Stimulated activated CD4-positive, alpha-beta T cell treated with anti-CD3 and anti-CD28 coated beads, TNF-alpha, amount 100 ng/mL, for 4 hours (primary cell): ENCODE measurements around the gene CD86.
"Not testable (repeated sequence)": the region's sequence is repeated elsewhere in the genome, so short reads cannot be mapped to it uniquely, and the experiment has no call there.

Experiments used
- DNase-seq, 3 experiments: peaks; one replicate each; pipeline ENCODE4 v3.0.0-alpha.2; 2020; ENCODE audit warnings: low read depth in 3 of 3

Gene CD86, protein sequence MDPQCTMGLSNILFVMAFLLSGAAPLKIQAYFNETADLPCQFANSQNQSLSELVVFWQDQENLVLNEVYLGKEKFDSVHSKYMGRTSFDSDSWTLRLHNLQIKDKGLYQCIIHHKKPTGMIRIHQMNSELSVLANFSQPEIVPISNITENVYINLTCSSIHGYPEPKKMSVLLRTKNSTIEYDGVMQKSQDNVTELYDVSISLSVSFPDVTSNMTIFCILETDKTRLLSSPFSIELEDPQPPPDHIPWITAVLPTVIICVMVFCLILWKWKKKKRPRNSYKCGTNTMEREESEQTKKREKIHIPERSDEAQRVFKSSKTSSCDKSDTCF

DNA sequence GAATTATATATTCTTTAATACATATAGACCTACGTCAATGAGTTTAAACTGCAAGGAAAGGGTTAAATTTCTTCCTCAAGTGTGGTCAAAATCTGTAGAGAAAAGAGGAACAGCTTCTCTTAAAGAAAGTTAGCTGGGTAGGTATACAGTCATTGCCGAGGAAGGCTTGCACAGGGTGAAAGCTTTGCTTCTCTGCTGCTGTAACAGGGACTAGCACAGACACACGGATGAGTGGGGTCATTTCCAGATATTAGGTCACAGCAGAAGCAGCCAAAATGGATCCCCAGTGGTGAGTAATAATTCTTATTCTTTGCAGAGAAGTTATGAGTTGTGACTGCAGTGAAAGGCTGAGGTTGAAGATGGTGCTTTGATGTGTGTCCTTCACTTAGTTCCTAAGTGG is at the start of gene CD86:
Gene CD86, plus strand, starts transcription at position 148 of the 400 bp plus-strand sequence. Its CDS starts 128 bp downstream, at position 276.
- DNase-seq: no peak

DNA sequence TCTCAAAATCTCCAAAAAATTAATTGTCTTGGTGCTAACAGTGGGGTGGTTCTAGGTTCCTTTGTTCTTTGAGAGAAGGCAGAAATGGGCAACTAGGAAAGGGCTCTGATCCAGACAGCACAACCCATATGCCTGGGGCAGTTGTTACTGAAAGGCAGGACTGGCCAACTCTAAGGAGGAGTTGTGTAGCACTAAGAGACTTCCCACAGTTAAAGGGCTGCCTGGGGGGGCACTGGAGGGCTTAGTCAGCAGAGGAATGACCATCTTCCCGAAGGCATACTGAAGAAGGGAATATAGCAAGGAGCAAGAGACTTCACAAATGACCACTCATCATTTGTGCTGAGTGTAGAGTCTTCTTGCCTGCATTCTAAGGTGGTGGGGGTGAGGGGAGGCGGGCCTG is 48.9 kb upstream of the CD86 start:
- no peak for DNase-seq

DNA sequence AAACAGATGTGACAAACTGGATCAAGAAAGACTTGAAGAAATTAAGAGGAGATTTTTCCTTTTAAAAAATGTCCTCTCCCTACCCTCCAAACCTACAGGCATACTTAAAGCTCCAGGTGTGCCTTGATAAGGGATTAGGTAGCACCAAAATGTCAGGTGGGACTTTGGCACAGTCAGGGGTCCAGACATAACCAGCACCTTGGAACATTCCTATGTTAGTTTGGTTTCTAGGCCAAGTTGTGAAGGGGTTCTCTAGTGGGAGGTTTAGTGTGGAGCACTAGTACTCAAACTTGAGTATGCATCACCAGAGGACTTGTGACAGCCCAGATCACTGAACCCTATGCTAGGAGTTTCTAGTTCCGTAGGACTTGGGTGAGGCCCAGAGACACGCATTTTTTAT is 47.0 kb upstream of the CD86 start:
- no peak for DNase-seq

DNA sequence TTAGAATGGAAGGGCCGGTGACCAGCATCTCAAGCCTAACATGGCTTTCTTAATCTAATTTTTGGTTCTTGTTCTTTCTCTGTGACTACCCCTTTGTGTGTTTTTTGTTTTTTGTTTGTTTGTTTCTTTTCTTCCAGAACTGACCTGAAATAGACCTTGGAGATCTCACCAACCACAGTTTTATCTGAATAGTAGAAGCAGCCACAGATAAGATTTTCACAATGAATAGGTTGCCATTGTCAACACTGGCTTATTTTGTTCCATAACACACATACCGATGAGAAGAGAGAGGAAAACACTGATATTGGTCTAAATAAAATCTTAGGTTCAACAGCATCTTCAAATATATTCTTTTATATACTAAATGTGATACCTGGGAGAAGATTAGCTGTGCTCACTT is 44.7 kb upstream of the CD86 start:
- no peak for DNase-seq

DNA sequence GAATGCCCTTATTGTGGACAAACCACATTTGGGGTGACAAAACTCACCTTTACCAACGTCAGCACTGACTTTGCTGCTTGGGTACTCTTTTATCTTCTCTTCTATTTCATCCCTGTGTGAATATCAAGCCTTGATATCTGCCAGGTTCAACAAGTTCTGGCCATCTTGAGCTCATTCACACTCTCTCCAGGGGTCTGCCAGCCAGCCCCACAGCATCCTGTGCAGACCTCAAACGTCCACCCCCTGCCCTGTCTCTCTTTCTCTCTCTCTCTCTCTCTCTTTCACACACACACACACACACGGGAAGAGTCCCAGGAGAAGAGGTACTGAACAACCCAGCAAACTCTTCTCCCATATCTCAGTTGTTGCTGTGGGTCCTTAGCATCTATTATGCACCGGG is 43.8 kb upstream of the CD86 start:
- DNase-seq: no peak

DNA sequence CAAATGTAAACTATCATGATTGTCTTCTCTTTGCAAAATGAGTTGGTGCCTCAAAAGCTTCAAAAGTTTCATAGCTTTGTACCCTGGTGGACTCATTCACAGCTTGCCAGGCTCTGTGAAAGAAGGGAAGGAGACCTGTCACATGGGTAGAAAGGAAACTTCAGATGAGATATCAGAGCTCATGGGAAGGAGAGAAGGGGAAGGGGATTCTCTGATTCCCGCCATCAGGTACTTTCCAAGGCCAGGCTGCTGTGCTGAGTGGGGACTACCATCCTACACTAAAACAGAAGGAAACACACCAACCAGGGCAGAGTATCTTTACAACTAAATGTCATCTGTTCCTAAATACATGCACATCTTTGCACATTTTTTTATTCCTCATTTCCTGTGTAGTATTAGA is 42.3 kb upstream of the CD86 start:
- no peak for DNase-seq

DNA sequence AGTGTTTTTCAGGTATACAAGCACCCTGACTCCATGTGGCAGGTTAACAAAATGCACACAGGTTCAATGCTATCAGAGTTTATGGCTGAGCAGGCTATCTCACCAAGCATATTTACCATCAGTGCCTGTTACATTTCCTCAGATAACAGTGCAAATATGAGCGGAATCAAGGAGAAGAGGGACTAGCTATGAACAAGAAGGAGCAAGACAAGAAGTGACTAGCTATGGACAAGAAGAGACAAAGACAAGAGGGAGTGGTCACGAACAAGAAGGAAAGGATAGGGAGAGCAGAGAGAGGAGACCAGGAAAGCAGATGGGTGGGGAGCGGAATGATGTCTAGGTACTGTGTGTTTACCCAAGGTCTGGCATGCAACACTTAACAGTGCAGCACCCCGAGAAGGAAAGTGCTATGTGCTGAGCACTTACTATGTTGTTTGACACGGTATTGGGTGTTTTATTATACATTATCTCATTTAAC is 41.7 kb upstream of the CD86 start:
- DNase-seq: no peak

DNA sequence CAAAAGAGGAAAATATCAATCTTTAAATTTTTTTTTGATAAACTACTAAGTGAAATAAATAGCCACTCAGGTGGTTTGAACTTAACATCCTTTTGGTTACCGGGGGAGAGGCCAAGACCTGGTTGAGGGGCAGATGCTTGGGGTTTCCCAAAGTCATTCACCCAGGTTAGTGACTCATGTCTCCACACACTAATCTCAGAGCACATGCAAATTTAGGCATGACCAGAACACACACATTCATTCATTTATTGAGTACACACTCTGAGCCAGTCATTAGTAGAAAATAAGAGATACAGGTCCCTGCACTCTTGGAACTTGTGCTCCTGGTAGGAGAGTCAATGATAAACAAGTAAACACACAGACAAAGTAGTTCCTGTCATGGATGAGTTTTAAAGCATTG is 40.4 kb upstream of the CD86 start:
- DNase-seq: no peak

DNA sequence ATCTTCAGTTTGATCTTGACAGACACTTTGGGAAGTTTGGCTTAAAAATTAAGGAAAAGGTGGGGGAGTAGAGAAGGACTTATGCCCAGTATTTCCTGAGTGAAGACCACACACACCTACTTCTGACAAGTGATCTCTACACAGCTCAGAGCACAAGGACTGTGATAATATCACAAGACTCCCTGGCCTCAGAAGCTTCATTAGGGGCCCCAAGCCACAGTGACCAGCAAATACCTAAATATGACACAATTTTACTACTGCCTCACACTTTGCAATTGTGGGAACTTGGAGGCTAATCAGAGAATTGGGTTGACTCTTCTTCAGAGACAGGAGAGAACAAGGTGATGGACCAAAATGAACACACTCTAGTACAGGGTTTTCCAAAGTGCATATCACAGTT is 35.7 kb upstream of the CD86 start:
- no peak for DNase-seq

DNA sequence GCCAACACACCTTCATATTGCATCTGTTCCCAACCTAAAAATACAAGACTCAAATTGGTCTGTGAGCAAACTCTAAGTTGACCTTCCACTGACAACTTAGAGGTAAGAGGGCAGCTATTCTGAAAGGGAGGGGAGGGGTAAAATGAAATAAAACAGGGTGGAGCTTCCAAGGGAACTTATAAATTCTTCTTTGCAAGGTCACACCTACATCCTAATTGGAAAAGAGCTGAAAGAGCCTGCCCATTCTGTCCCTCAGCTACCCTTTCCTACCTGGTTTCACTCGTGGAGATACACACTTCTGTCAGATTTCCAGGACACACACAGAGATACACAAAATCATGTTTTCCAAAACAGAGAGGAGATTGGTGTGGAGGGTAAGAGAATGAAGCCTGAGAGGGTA is 34.1 kb upstream of the CD86 start:
- DNase-seq: no peak

DNA sequence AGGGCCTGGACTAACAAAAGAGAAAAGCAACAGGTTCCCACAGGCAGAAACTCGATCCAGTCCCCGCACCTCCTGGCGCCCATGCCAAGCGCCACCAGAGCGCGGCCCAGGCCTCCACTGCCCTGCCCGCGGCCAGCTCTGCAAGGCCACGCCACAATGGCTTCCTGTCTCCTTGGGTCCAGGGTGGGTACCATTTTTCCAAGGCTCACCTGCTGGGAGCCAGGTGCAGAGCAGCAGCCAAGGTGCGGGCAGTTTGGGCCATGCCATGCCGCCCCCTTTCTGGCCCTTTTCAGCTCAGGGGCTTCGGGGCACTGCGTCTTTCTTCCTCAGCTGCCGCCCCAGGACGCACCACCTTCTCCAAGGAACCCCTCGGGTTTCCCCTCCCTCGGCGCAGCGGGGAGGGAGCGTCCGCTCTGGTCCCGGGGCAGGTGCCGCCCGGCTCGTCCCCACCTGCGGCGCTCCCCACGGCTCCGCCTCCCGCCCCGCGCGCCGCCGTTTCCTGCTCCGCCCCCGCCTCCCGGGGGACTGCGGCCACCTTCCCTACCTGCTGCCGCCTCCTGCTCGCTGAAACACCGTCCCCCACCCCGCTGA is 33.3 kb upstream of the CD86 start, which contains the start of gene ILDR1:
Gene ILDR1, minus strand, starts transcription at position 437 of the 591 bp plus-strand sequence. Its CDS starts 170 bp downstream, at position 267.
- no peak for DNase-seq

DNA sequence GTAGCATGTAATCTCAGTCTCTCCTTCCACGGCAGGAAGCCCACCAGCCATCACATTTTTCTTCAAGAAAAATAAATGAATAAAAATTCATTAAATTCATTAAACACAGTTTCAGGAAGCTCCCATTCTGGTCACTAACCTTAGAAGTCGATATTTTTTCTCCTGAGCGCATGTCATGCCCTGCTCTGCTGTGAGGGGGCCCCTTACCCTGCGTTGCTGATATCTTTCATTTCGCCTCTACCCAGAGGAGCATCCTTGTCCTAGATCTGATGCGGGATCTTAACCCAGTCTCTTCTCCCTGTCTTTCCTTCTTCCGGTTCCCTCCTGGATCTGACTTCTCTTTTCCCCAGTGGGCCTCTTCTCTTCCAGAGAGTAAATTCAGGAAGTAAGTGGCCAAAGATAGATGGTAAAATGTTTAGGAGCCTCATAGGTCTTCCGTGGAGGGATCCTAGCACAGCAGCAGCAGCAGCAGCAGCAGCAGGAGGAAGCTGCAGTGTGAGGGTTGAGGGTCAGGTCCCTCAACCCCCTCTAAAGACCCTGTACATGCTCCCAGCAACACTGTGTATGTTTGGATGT is 31.7 kb upstream of the CD86 start:
- DNase-seq: no peak

DNA sequence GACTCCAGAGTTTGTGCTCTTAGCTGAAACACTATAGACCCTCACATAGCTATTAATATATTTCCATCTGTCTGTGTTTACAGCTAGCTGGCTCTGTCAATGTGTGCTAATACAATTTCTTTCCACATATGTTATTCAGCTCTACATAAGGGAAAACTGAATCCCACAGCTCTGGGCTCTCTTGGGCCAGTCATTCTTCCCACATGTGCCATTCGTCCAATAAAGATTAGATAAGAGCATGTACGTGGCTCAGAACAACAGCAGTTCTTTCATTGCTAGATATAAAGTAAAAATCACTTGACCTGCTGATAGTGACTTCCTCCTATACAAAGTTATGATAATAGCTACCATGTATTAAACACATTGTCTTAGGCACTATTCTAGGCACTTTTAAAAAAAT is 30.4 kb upstream of the CD86 start:
- no peak for DNase-seq

DNA sequence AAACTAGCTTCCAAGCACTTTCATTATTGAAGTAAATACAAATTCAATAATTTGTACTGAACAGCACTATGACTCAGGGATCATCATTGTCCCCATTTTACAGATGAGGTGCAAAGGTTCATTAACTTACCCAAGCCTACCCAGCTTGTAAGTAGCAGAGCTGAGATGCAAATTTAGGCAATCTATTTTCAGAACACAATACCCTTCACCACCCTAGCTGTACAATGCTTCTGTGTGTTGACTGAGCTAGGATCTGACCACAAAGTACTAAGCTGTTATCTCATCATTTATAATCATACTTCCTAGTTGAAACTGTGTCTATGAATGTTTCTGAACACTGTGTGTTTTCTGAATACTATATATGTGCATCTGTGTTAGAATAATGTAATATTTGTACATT is 29.9 kb upstream of the CD86 start:
- no peak for DNase-seq

DNA sequence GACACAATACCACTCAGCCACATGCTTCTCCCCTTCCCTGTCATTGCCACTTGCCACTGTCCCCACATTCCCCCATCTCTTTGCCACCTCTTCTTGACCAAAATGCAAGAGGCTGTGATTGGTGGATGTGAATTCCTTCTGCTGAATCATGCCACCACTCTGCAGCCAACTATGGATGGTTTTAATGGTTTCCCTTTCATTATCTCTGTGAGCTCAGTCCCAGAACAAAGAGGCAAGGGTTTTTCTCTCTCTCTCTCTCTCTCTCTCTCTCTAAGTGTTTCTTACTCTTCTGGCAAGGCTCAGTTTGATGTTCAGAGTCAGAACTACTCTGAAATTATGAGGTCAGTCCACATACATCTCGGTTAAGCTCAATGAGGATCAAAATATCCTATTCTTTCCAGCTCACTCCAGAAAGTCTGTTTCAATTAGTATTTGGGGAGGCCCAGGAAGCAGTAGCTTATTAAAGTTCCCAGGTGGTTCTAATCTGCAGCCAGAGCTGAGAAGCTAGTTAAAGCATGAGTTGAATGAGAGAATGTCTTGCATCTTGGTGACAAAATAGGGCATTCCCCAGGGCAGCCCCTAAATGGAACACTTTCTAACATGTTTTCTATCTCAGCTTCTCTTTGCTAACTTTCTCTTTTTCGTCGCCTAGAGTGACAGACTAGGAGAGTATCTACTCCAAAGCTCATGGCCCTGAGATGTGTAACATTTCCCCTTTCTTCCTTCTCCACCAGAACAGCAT is 24.6 kb upstream of the CD86 start:
- DNase-seq: no peak

DNA sequence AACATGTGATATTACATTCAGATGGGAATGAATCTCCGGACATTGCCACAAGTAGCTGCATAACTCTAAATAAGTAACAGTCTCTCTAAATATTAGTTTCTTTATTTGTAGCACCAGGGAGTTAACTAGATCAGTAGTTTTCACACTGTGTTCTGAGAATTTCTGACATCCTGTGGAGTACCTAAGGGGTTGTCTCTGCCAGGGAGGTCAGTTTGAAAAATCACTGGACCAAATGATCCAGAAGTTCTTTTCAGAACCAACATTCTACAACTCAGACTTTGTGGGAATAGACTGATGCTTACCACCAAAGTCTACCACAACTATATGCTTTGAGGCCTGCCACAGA is 24.1 kb upstream of the CD86 start:
- DNase-seq: no peak

DNA sequence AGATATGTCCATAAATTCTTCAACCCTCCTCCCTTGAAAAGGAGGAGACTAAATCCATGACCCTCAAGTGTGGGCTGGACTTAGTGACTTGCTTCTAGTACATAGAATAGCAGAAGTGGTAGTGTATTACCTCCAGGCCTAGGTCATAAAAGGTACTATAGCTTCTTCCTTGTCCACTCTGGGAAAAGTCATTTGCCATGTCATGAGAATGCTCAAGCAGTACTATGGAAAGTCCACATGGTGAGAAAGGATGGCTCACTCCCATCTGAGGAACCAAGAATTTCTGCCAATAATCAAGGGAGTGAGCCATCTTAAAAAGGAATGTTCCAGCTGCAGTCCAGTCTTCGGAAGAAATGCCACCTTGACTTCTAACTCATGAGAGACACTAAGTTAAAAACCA is 22.6 kb upstream of the CD86 start:
- DNase-seq: no peak

DNA sequence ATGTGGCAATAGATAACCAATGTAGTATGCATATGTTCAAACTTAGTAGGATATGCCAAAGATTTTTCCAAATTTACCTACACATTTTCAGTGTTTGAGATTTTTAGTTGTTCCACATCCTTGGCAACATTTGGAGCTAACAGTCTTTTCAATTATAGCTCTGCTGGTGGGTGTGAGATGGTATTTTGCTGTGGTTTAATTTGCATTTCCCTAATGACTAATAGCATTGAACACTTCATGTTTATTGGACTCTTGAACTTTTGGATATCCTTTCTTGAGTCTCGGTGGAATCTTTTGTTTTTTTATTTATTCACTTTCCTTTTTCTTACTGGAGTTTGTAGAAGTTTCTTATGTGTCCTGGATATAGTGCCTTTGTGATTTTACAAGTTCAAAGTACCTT is 22.1 kb upstream of the CD86 start:
- DNase-seq: no peak

DNA sequence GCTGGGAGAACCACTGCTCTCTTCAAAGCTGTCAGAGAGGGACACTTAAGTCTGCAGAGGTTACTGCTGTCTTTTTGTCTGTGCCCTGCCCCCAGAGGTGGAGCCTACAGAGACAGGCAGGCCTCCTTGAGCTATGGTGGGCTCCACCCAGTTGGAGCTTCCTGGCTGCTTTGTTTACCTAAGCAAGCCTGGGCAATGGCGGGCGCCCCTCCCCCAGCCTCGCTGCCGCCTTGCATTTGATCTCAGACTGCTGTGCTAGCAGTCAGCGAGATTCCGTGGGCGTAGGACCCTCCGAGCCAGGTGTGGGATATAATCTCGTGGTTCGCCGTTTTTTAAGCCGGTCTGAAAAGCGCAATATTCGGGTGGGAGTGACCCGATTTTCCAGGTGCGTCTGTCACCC is 7.9 kb upstream of the CD86 start:
- DNase-seq: not testable (repeated sequence)

DNA sequence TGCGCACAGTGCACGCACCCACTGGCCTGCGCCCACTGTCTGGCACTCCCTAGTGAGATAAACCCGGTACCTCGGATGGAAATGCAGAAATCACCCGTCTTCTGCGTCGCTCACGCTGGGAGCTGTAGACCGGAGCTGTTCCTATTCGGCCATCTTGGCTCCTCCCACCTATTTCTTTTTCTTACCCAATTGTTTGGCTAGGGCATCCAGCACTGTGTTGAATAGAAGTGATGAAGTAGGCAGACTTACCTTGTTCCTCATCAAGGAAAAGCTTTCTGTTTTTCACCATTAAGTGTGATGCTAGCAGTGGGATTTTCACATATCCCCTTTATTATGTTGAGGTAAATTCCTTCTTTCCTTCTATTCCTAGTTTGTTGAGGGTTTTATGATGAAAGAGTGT is 7.4 kb upstream of the CD86 start:
- DNase-seq: not testable (repeated sequence)

DNA sequence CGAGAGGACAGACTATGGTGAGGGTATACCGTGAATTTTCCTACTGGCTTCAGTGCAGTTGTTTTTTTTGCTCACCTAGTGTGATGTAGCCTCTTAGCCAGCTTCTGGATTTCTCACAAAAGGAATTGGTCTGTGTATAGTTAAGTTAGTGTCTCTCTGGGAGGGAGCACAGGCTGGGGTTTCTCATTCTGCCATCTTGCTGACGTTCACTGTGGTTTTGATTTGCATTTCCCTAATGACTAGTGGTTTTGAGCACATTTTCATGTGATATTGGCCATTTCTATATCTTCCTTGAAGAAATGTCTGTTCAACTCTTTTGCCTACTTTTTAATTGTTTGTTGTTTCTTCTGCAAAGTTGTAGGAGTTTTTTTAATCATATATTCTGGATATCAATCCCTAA is 2.2 kb upstream of the CD86 start:
- no peak for DNase-seq

DNA sequence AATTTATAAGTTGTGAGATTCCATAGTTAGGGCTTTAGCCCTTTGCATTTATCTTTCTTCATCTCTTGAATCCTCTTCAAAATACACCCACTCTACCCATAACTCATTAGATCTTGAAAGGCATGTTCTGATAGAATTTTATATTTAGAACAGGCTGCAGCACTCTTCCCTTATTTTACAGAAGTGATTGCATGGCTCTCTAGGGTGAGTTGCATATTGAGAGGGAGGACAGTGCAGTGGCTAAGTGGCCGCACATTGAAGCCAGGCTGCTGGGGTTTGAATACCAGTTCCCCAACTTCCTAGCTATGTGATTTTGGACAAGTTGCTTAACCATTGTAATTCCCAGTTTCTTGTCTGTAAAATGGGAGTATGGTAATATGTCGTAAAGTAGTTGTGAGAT is 2.5 kb downstream of the CD86 start:
- no peak for DNase-seq

DNA sequence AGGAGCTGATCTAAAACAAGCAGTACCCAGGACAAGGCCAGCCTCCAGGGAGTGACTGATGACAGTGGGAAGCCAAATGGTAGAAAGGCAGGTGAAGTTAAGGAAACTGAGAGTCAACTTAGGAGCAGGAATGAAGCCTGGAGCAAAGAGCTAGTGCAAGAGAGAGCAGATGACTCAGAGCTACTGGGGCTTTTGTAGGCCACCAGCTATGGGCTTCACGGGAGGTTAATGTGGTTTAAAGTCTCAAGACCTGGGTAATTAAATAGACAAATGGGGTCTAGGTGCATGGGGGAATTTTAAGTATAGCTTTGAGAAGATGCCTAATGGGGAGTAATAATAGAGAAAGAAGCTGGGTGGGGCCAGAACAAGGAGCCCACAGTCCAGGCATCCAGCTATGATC is 3.1 kb downstream of the CD86 start:
- DNase-seq: no peak
